NCI-H2107 treated with DMSO at 0.1 percent for 48 hours (cell line): ENCODE measurements around the gene MSRB1.
"Not testable (repeated sequence)": the region's sequence is repeated elsewhere in the genome, so short reads cannot be mapped to it uniquely, and the experiment has no call there.

ENCODE experiments used
- DNase-seq: peaks from one replicate; lab custom pipeline; 2025; ENCODE audit not compliant: unreplicated experiment; lab: John Stamatoyannopoulos, UW

MSRB1 gene

DNA sequence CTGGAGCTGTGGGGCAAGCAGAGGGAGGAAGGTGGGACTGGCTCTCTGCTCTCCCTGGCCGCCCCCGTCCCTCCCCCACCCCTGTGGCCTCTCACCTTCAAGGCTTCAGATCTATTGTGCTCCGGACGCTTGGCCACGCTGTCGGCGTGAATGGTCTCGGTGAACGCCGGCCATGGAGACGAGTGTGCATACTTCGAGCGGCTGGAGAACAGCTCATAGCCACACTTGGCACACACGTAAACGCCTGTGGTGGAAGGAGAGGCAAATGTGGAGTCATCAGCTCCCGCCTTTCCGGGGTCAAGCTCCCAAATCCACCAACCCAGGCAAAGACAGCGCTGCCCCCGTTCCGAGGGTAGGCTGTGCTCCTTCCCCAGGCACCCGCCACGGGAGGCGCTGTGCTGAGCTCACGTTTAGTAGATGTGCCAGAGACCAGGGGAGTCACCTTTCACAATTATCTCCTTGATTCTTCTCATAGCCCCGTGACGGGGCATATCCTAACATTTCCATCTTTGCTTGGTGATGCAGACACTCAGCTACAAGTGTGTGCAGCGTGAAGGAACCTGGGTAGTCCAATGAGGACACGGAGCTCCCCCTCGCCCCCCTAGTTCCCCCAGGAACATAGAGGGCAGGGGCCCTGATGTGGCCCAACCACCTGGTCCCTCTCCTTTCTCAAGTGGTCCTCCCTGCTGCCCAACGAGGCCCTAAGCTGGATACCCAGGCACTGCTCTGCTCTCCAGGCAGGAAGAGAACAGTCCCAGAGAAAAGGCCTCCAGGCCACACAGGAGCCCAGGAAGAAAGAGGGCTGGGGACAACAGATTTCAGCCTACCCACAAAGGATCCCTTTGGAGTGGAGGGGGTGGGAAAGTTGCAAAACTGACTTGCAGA lies 1.6 kb downstream of the MSRB1 start:
- DNase-seq = no peak

DNA sequence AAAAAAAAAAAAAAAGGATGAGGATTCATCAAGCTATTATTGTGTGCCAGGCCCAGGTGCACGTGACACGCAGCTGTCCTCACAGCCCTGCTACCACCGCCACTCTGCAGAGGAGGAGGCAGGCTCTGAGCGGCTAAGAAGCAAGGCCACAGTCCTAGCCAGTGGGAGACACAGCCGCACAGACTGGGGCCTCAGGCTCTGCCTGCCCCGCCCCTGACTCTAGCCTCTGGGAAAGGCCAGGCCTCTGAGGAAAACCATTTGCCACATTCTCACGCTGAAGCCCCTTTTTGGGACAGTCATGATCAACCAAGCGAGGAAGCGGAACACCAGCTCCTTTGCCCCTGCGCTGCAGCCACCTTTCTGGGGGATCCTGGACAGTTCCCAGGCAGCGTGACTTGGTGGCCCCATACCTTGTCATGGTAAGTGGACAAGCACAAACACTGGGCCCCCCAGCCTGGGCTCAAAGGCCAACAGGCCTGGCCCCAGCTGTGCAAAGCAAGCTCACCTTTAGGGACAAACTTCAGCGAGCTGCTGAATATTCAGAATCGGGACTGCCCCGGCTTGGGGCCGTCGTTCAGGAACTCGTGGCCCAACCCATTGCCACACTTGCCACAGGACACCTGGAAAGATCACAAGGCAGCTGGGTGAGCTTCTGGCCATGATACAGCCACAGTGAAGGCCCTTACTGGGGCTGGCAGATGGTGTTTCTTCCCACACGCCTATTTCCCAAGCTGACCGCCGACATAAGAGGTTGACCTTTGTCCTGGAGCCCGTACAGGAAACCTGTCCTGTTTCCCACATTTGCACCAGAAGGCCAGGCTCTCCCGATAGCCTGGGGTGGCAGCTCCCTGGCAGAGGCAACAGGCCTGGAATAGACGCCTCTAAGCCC lies 2.5 kb downstream of the MSRB1 start:
- DNase-seq = no peak

DNA sequence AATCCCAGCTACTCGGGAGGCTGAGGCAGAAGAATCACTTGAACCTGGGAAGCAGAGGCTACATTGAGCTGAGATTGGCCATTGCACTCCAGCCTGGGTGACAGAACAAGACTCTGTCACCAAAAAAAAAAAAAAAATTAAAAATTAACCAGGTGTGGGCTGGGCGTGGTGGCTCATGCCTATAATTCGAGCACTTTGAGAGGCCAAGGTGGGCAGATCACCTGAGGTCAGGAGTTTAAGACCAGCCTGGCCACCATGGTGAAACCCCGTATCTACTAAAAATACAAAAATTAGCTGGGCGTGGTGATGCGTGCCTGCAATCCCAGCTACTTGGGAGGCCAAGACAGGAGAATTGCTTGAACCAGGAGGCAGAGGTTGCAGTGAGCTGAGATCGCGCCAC lies 3.2 kb downstream of the MSRB1 start:
- DNase-seq = not testable (repeated sequence)

DNA sequence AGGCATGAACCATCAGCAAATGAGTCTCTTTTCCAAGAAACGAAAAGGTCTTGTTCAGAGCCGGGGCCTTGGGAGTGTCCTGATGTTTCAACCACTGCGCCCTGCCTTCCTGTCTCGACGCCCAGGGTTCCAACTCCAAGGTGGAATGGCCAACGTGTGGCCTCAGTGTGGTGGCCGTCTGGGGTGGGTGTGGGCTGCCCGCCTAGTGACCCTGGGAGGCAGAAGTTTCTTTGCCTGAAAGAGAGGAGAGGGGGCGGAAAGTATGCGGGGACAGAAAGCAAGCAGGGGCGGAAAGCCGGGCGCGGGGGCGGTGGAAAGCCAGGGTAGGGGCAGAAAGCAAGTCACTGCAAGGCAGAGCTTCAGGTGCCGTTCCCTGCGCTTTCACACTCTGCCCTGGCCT lies 4.1 kb downstream of the MSRB1 start:
- no peak for DNase-seq

DNA sequence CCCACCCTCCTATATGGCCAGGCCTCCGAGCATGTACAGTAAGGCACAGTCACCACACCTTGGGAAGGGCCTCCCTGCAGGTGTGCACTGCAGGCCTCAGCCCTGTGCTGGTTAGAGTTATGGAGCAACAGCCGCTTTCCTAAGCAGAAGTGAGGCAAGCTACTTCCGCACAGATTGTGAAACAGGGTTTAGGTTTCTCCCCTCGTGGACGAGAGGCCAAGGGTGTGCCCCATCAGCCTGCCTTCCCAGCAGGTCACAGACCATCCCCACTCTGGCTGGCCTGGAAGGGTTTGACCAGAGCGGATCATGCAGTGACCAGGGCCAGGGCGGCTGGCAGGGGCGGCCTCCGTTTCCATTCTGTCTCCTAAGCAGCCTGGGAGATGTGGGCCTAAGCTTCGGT lies 4.7 kb downstream of the MSRB1 start:
- DNase-seq = no peak

DNA sequence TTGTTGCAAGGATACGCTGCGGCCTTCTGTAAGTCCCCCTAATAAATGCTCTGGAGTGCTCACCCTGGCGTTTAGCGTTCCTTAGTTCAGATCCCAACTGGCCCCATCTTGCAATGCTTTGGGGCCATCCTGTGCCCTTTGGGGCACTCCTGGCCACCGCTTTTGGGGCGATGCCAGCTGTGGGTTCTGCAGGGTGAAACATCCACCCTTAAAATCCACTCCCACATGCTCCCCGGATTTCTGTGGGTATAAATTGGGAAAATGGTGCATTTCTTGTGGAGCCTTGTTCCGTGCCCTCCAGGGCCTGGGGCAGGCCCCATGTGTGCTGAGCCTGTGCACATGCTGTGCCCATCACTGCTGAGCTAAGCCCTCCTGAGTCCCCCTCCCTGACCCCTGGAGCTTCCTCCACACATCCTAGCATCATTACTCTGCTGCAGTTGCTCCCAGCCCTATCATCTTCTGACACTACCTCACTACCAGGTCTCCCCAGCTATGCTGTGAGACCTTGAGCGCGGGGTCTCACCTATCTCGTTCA lies 6.0 kb downstream of the MSRB1 start:
- no peak for DNase-seq

DNA sequence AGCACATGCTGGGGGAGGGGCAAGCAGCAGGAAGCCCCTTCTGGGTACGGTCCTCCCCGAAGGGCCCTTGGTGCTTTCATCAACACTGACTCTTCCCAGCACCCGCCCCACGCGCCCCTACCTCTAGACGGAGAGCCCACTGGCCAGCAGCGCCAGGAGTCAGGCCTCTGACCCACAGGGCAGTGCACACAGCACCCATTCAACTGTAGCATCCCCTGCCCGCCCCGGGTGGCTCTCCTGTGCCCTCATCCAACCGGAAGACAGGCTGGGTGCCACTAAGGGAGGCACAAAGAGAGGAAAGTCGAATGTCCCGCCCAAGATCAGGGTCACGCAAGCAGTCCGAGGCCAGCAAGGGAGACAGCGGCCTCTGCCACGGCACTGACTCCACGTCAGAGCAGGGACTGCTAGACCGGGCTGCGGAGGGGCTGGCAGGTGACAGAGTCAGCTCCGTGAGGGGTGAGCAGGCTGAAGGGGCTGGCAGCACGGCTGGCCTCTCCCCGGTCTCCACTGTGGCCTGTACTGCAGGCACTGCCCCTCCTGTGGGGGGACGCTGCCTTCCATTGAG lies 9.8 kb downstream of the MSRB1 start:
- DNase-seq = no peak

DNA sequence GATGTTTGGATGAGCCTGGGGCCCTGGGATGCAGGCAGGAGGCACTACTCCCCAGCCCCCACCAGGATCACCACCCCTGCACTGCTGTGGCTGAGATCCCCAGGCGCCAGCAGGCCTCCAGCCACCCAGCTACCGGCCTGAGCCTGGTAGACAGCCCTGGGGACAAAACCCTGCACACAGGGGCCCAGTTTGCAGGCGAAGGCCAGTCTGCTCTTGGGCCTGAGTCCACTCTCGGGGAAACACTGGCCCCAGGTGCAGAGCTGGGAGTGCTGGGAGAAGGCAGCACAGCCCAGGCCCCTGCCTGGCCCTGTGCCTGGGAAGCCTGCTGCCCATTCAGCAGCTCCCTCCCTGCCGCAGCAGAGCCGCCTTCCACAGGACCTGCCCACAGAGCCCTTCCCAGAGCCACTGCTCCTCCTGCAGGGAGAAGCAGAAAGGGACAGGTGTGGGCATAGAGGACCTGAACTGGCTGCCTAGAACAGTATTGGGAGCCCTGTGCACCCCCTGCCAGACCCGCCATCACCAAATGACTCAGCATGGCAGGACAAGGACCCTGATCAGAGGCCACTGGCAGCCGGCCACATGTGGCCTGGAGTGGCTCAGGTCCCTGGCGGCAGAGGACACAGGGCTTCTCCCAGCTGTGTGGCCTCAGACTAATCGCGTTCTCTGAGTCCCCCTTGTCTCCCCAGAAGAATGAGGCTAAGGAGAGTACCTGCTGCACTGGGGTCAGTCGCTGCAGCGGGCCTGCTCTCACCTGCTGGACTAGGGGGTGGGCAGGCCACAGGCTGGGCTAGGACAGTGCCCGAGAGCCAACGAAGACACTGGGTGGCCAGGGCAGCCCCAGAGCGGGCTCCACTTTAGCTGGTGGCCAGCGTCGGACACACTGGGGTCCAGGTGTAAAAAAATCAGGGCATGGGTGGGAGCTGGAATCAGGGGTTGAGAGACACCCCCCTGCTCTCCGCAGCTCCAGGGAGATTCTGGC lies 10.7 kb downstream of the MSRB1 start:
- DNase-seq = peak; percentile 24

DNA sequence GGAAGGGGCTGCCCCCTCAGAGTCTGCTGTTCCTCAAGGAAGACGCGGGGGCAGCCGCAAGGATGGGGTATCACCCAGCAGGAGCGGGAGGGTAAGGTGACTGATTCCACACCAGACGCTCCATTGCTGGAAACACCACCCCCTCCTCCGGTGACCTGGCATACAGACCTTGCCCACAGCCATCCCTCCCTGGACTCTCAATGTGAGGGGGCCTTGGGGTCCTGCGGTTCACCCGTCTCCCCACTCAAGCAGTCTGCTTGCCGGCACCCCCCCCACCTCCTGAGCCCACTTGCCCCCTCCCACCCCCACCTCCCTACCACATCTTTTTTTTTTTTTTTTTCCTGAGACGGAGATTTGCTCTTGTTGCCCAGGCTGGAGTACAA lies 12.7 kb downstream of the MSRB1 start:
- DNase-seq = no peak

DNA sequence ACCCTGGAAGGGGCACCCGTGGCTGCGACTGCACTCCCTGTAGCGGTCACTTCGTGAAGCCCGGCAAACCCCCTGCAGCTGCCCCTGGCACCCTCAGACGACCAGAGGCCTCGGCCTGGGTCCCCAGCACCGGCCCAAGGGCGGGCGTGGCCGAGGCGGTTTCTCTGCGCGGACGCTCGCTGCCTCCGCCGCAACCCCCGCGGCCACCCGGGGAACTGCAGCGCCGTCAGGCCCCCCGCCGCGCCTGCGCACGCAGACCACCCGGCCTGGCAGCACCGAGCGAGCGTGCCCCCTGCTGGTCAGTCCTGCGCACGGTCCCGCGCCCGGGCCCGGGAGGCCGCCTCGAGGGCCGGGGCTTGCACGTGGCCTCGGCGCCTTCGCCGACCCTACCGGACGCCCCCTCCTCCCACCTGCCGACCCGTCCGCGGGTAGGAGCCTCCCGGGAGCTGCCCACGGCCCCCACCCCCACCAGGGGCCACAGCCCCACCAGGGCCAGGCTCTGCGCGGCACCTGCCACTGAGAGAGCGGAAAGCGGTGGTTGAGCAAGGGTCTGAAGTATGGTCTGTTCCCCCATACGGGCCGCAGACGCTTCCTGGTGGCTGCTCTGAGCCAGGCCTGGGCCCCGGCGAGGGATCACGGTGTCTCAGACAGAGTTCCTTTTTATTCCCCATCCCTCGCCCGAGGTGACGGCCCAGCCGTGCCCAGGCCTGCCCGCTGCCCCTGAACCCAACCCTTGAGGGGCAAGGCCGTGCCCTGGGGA lies 13.2 kb downstream of the MSRB1 start:
- DNase-seq = peak; percentile 14

GRCh38 chr16:1929105-1929504 lies 13.9 kb downstream of the MSRB1 start:
- DNase-seq = no peak

DNA sequence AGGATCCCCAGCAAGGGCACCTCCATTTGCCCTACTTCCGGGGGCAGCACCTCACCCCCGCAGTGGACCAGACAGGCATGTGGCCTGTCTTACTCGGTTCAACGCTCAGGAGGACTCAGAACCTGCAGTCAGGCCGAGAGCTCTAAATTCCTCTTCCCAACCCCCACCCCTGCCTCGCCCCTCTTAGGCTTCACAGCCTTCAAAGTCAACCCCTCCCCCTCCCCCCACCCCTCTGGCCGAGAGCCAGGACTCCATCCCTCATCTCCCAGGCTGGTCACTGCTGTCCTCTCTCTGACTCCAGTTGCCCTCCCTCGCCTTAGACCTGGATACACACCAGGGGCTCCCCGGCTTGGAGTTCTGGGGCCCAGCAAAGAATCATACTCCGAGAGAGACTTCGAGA lies 16.7 kb downstream of the MSRB1 start:
- no peak for DNase-seq

- no peak for DNase-seq
Observed at GRCh38 chr16:1924095-1924494, 18.9 kb downstream of the MSRB1 start.

DNA sequence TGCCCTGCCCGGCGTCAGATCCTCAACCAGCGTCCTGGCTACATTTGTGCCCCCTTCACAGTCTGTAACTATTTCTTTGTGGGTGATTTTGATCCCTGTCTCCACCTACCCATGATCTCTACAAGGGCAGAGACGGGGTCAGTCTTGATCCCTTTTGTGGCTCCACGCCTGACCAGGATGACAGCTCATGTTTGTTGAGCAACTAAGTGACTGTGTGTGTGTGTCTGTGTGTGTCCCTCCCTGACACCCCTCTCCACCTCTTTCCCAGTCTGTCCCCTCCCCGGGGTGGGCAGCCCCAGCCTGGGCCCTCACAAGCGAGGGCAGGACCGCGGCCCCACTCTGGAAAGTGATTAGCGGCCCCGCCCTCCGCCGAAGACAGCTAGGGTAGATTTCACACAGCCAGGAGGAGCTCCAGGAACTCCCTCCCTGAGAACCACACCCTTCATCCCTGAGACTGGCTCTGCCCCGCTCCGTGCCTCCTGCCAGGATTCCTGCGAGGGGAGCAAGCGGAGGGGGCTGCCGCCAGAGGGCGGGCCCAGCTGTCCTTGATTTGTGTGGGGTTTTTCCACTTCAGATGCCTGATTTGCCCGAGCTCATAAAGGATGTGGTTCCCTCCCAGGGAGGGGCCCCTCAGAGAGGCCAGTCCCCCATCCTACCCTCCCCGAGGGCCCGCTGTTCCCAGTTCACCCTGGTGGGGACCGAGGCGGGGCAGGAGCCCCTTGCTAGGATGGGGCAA lies 19.5 kb downstream of the MSRB1 start:
- no peak for DNase-seq

- no peak for DNase-seq
Observed at GRCh38 chr16:1922357-1922756, 20.6 kb downstream of the MSRB1 start.

DNA sequence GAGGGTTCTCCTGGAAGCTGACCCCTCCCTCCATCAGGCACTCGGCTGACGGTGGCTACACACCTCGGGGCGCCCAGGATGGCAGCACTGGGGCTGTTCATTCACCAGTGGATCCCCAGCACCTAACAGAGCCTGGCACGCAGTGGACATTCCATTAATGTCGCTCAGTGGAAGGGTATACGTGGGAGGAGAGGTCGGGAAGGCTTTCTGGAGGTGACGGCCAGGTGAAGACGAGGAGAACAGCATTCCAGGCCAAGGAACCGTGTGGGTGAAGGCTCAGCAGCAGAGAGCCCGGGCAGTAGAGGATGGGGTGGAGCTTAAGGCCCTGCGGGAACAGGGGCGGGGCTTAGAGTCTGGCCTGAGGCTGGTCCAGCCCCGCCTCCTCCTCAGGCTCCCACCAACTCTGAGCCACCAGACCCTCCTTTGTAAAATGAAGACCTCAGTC lies 22.2 kb downstream of the MSRB1 start:
- DNase-seq = no peak

DNA sequence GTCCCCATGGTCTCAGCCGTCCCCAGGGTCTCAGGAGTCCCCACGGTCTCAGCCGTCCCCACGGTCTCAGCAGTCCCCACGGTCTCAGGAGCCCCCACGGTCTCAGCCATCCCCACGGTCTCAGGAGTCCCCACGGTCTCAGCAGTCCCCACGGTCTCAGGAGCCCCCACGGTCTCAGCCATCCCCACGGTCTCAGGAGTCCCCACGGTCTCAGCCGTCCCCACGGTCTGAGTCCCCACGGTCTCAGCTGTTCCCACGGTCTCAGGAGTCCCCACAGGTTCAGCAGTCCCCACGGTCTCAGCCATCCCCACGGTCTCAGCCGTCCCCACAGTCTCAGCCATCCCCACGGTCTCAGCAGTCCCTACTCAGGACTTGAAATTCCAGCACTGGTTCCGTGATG lies 22.9 kb downstream of the MSRB1 start:
- DNase-seq = not testable (repeated sequence)

- DNase-seq = no peak
Observed at GRCh38 chr16:1919327-1919998, 23.5 kb downstream of the MSRB1 start.
